Measurements from ENCODE around the gene CD83. TPM values are rescaled to one million over a fixed set of nuclear protein-coding genes. Genes with fewer than 3 reads are reported as not detected.

Gene CD83
- total and polyA plus RNA-seq, 7 experiments from 2014 or later = 1.9 to 113 (median 5.1) TPM

GRCh38 chr6:14107000-14107399, 10.6 kb upstream of the CD83 start:
- Histone ChIP-seq H3K36me3 (ENCODE audit: control insufficient read depth in 2 of 3, insufficient read depth in 3 of 3, low read length in 3 of 3) (no peaks in the 10 kb centered on the region), H3K4me3 (ENCODE audit: low read length) (no peak overlapping the region), H3K27ac (ENCODE audit: low read depth, low read length) (no peak overlapping the region), H3K27me3 (ENCODE audit: control insufficient read depth in 2 of 2, insufficient read depth in 2 of 2, low read length in 2 of 2) (no peaks in the 10 kb centered on the region), H3K9me3 (ENCODE audit: control insufficient read depth in 2 of 3, low read length in 3 of 3) (peaks cover 0 to 8% (median 5%) of the 10 kb centered on the region in 3 experiments), H3K4me1 (ENCODE audit: control insufficient read depth in 2 of 2, insufficient read depth in 2 of 2, low read length in 2 of 2) (peaks cover 6 to 15% of the 10 kb centered on the region in 2 donors)
- peaks cover 6 to 30% (median 27%) of the 10 kb centered on the region in 7 donors for H3K4me1 Mint-ChIP-seq
- CTCF ChIA-PET = interaction anchor here (0.6 kb wide), 1 partner anchor 41 kb away, joined by 3 read pairs; no protein-coding TSS in a partner anchor
- DNase-seq (no peak), ATAC-seq (no peak)
- peaks cover 0 to 10% (median 0%) of the 10 kb centered on the region in 5 donors for H3K36me3 Mint-ChIP-seq
- intact Hi-C loops (cut with micrococcal nuclease) = no loop called here
- H3K4me3 Mint-ChIP-seq = peak overlapping the region in 1 of 10 donors; percentile 29
- no peak overlapping the region for H3K27ac Mint-ChIP-seq
- POLR2A ChIA-PET = interaction anchor here (0.6 kb wide), 1 partner anchor 9 kb away, joined by 3 read pairs; no protein-coding TSS in a partner anchor
- H3K9me3 Mint-ChIP-seq = peaks cover 0 to 22% (median 7%) of the 10 kb centered on the region in 11 donors
- H3K27me3 Mint-ChIP-seq = peaks cover 0 to 29% (median 19%) of the 10 kb centered on the region in 5 donors

DNA sequence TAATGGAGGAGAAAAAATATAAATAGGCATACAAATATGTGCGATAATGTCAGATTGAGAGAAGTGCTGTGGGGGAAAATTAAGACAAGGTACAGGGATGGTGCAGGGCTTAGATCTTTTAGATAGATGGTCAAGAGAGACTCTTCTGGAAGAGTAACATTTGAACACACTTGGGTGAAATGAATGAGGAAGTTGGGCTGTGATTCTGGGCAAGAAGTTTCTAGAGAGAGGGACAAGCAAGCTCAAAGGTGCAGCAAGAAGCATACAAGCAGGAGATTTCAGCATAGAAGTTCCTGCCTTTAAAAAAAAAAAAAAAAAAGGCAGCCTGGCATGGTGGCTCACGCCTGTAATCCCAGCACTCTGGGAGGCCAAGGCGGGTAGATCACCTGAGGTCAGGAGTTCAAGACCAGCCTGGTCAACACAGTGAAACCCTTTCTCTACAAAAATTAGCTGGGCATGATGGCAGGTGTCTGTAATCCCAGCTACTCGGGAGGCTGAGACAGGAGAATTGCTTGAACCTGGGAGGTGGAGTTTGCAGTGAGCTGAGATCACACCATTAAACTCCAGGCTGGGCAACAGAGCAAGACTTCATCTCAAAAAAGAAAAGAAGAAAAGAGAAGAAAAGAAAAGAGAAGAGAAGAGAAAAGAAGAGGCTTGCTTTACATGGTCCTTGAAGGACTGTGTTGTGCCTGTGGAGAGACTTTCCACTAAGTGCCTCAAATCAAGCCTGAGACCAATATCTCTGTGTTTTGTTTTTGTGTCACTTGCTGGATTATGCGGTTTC, 9.7 kb upstream of the CD83 start:
- peaks cover 6 to 15% of the 10 kb centered on the region in 2 donors for H3K4me1 ChIP-seq (ENCODE audit: control insufficient read depth in 2 of 2, insufficient read depth in 2 of 2, low read length in 2 of 2)
- ATAC-seq (no peak), DNase-seq (no peak)
- H3K36me3 ChIP-seq (ENCODE audit: control insufficient read depth in 2 of 3, insufficient read depth in 3 of 3, low read length in 3 of 3) = no peaks in the 10 kb centered on the region
- peaks cover 0 to 10% (median 0%) of the 10 kb centered on the region in 5 donors for H3K36me3 Mint-ChIP-seq
- peak overlapping the region in 2 of 9 donors; percentile 4 to 17 for H3K27ac Mint-ChIP-seq
- H3K9me3 Mint-ChIP-seq = peaks cover 0 to 22% (median 8%) of the 10 kb centered on the region in 11 donors
- ChIA-PET POLR2A (no interaction called here), CTCF (interaction anchor here (0.6 to 0.9 kb wide), 3 partner anchors 10 to 1338 kb away, joined by 3 to 4 read pairs (median 3); no protein-coding TSS in a partner anchor)
- no peak overlapping the region for H3K4me3 ChIP-seq (ENCODE audit: low read length)
- peaks cover 0 to 29% (median 19%) of the 10 kb centered on the region in 5 donors for H3K27me3 Mint-ChIP-seq
- H3K4me1 Mint-ChIP-seq = peaks cover 6 to 30% (median 27%) of the 10 kb centered on the region in 7 donors
- H3K27me3 ChIP-seq (ENCODE audit: control insufficient read depth in 2 of 2, insufficient read depth in 2 of 2, low read length in 2 of 2) = no peaks in the 10 kb centered on the region
- intact Hi-C loops (cut with micrococcal nuclease) = no loop called here
- H3K4me3 Mint-ChIP-seq = peak overlapping the region in 3 of 10 donors; percentile 8 to 48 (median 13)
- H3K27ac ChIP-seq (ENCODE audit: low read depth, low read length) = no peak overlapping the region
- peaks cover 0 to 8% (median 5%) of the 10 kb centered on the region in 3 experiments for H3K9me3 ChIP-seq (ENCODE audit: control insufficient read depth in 2 of 3, low read length in 3 of 3)

- ChIA-PET POLR2A (no interaction called here), CTCF (interaction anchor here (0.9 kb wide), 1 partner anchor 11 kb away, joined by 4 read pairs; no protein-coding TSS in a partner anchor)
- Histone ChIP-seq H3K27me3 (ENCODE audit: control insufficient read depth in 2 of 2, insufficient read depth in 2 of 2, low read length in 2 of 2) (no peaks in the 10 kb centered on the region), H3K4me3 (ENCODE audit: low read length) (no peak overlapping the region), H3K9me3 (ENCODE audit: control insufficient read depth in 2 of 3, low read length in 3 of 3) (peaks cover 0 to 8% (median 5%) of the 10 kb centered on the region in 3 experiments), H3K27ac (ENCODE audit: low read depth, low read length) (no peak overlapping the region), H3K4me1 (ENCODE audit: control insufficient read depth in 2 of 2, insufficient read depth in 2 of 2, low read length in 2 of 2) (peaks cover 6 to 15% of the 10 kb centered on the region in 2 donors), H3K36me3 (ENCODE audit: control insufficient read depth in 2 of 3, insufficient read depth in 3 of 3, low read length in 3 of 3) (no peaks in the 10 kb centered on the region)
- peaks cover 0 to 29% (median 16%) of the 10 kb centered on the region in 5 donors for H3K27me3 Mint-ChIP-seq
- H3K9me3 Mint-ChIP-seq = peaks cover 0 to 22% (median 8%) of the 10 kb centered on the region in 11 donors
- peak overlapping the region in 7 of 10 donors; percentile 3 to 51 (median 48) for H3K4me3 Mint-ChIP-seq
- intact Hi-C loops (cut with micrococcal nuclease) = no loop called here
- ATAC-seq (peak; percentile 89), DNase-seq (peak in 2 of 9 donors; percentile 22 to 62)
- peaks cover 0 to 10% (median 0%) of the 10 kb centered on the region in 5 donors for H3K36me3 Mint-ChIP-seq
- H3K27ac Mint-ChIP-seq = peak overlapping the region in 4 of 9 donors; percentile 10 to 63 (median 46)
- H3K4me1 Mint-ChIP-seq = peaks cover 6 to 30% (median 27%) of the 10 kb centered on the region in 7 donors
These were observed 8.8 kb upstream of the CD83 start for GRCh38 chr6:14108571-14109410.

DNA sequence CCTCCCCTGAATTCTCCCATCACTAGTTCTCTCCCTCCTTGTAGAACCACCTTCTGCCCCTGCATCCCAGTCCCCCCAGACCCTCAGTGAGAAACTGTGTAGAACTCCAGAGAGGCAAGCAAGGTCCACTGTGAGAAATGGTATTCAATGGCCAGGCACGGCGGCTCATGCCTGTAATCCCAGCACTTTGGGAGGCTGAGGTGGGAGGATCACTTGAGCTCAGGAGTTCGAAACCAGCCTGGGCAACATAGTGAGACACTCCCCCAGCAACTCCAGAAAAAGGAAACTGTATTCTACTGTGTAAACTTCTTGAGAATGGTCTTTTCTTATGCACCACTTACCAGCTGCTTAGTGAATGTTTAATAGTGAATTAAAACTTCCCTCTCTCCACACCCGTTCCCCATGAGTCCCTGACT, 8.2 kb upstream of the CD83 start:
- peaks cover 0 to 29% (median 16%) of the 10 kb centered on the region in 5 donors for H3K27me3 Mint-ChIP-seq
- no peak for ATAC-seq
- CTCF ChIA-PET = no interaction called here

GRCh38 chr6:14110001-14110818, 7.4 kb upstream of the CD83 start:
- Mint-ChIP-seq H3K36me3 (peaks cover 0 to 10% (median 0%) of the 10 kb centered on the region in 5 donors), H3K27me3 (peaks cover 0 to 29% (median 13%) of the 10 kb centered on the region in 5 donors), H3K4me3 (peak overlapping the region in 8 of 10 donors; percentile 9 to 57 (median 30)), H3K4me1 (peaks cover 6 to 30% (median 27%) of the 10 kb centered on the region in 7 donors), H3K9me3 (peaks cover 0 to 21% (median 8%) of the 10 kb centered on the region in 11 donors), H3K27ac (peak overlapping the region in 7 of 9 donors; percentile 5 to 81 (median 56))
- DNase-seq = no peak
- peaks cover 0 to 8% (median 5%) of the 10 kb centered on the region in 3 experiments for H3K9me3 ChIP-seq (ENCODE audit: control insufficient read depth in 2 of 3, low read length in 3 of 3)
- H3K4me1 ChIP-seq (ENCODE audit: control insufficient read depth in 2 of 2, insufficient read depth in 2 of 2, low read length in 2 of 2) = peaks cover 6 to 15% of the 10 kb centered on the region in 2 donors
- intact Hi-C loops (cut with micrococcal nuclease) = loop anchor here in 1 of 2 donors (10.0 kb wide), 1 partner anchor 165 kb away; no protein-coding TSS in a partner anchor
- ChIA-PET POLR2A (interaction anchor here (0.9 kb wide), 1 partner anchor 36 kb away, joined by 3 read pairs; no protein-coding TSS in a partner anchor), CTCF (no interaction called here)
- H3K4me3 ChIP-seq (ENCODE audit: low read length) = no peak overlapping the region
- no peaks in the 10 kb centered on the region for H3K27me3 ChIP-seq (ENCODE audit: control insufficient read depth in 2 of 2, insufficient read depth in 2 of 2, low read length in 2 of 2)
- no peaks in the 10 kb centered on the region for H3K36me3 ChIP-seq (ENCODE audit: control insufficient read depth in 2 of 3, insufficient read depth in 3 of 3, low read length in 3 of 3)
- ATAC-seq = no peak
- no peak overlapping the region for H3K27ac ChIP-seq (ENCODE audit: low read depth, low read length)

More for the DNA sequence above, 8.2 kb upstream of the CD83 start:
- Histone ChIP-seq H3K4me3 (ENCODE audit: low read length) (no peak overlapping the region), H3K27me3 (ENCODE audit: control insufficient read depth in 2 of 2, insufficient read depth in 2 of 2, low read length in 2 of 2) (no peaks in the 10 kb centered on the region), H3K9me3 (ENCODE audit: control insufficient read depth in 2 of 3, low read length in 3 of 3) (peaks cover 0 to 8% (median 5%) of the 10 kb centered on the region in 3 experiments), H3K27ac (ENCODE audit: low read depth, low read length) (no peak overlapping the region), H3K36me3 (ENCODE audit: control insufficient read depth in 2 of 3, insufficient read depth in 3 of 3, low read length in 3 of 3) (no peaks in the 10 kb centered on the region), H3K4me1 (ENCODE audit: control insufficient read depth in 2 of 2, insufficient read depth in 2 of 2, low read length in 2 of 2) (peaks cover 6 to 15% of the 10 kb centered on the region in 2 donors)
- Mint-ChIP-seq H3K27ac (peak overlapping the region in 5 of 9 donors; percentile 15 to 81 (median 67)), H3K36me3 (peaks cover 0 to 10% (median 0%) of the 10 kb centered on the region in 5 donors), H3K9me3 (peaks cover 0 to 22% (median 8%) of the 10 kb centered on the region in 11 donors), H3K4me3 (peak overlapping the region in 8 of 10 donors; percentile 3 to 57 (median 48)), H3K4me1 (peaks cover 6 to 30% (median 27%) of the 10 kb centered on the region in 7 donors)
- DNase-seq = no peak
- POLR2A ChIA-PET = interaction anchor here (0.9 kb wide), 1 partner anchor 35 kb away, joined by 3 read pairs; no protein-coding TSS in a partner anchor
- intact Hi-C loops (cut with micrococcal nuclease) = no loop called here

Data from naive thymus-derived CD4-positive, alpha-beta T cell (primary cell).